GM23338 (cell line): ENCODE data around the gene CALCOCO1. TPM values are rescaled to one million over a fixed set of nuclear protein-coding genes. Genes with fewer than 3 reads are reported as not detected.
A peak's percentile ranks its signal among the peaks of the same experiment; 100 is the strongest.

ENCODE experiments used
- ATAC-seq: fragments of 200-7000 bp; cut with Tn5 transposase; 3 replicates; pipeline ENCODE4 v1.9.1; 2020
- DNase-seq: peaks from one replicate; pipeline ENCODE4 v3.0.0-alpha.2; 2015; ENCODE audit warnings: low spot score
- H2AFZ ChIP-seq: fragments of 200-600 bp; sonication (generic); 2 replicates; pipeline ENCODE4 v1.8.0; 2016; ENCODE audit warnings: antibody characterized with exemption, mild to moderate bottlenecking, moderate library complexity
- H3F3A ChIP-seq: fragments of 200-600 bp; sonication (generic); replicated peaks from 2 replicates; pipeline ENCODE4 v1.8.0; 2017; ENCODE audit warnings: antibody characterized with exemption, mixed run types, low read depth
- H3K27ac ChIP-seq: fragments of 200-600 bp; sonication (generic); 2 replicates; pipeline ENCODE4 v1.6.1; 2016; ENCODE audit warnings: low read depth
- H3K27me3 ChIP-seq: fragments of 200-600 bp; sonication (generic); 2 replicates; pipeline ENCODE4 v1.8.0; 2016; ENCODE audit warnings: mild to moderate bottlenecking, mixed run types, moderate library complexity; ENCODE audit not compliant: insufficient read depth
- H3K36me3 ChIP-seq: fragments of 200-600 bp; sonication (generic); 2 replicates; pipeline ENCODE4 v1.8.0; 2016; ENCODE audit warnings: mild to moderate bottlenecking; ENCODE audit not compliant: insufficient read depth
- H3K4me1 ChIP-seq: fragments of 200-600 bp; sonication (generic); 2 replicates; pipeline ENCODE4 v1.8.0; 2016; ENCODE audit warnings: mild to moderate bottlenecking, moderate library complexity; ENCODE audit not compliant: insufficient read depth
- H3K4me2 ChIP-seq: fragments of 200-600 bp; sonication (generic); 2 replicates; pipeline ENCODE4 v1.7.1; 2017; ENCODE audit warnings: mixed run types
- H3K4me3 ChIP-seq: fragments of 200-600 bp; sonication (generic); 2 replicates; pipeline ENCODE4 v1.6.1; 2016; ENCODE audit warnings: mixed run types
- H3K79me2 ChIP-seq: fragments of 200-600 bp; sonication (generic); replicated peaks from 2 replicates; pipeline ENCODE4 v1.8.0; 2017; ENCODE audit warnings: mild to moderate bottlenecking; ENCODE audit not compliant: insufficient read depth
- H3K9me2 ChIP-seq: fragments of 200-600 bp; sonication (generic); 2 replicates; pipeline ENCODE4 v1.8.0; 2017; ENCODE audit not compliant: insufficient read depth
- H4K20me1 ChIP-seq: fragments of 200-600 bp; sonication (generic); replicated peaks from 2 replicates; pipeline ENCODE4 v1.8.0; 2017; ENCODE audit warnings: mild to moderate bottlenecking; ENCODE audit not compliant: insufficient read depth
- H3K27ac Mint-ChIP-seq: 2 replicates; pipeline ENCODE4 v1.8.0; 2020; ENCODE audit warnings: inconsistent platforms, mild to moderate bottlenecking, moderate library complexity, mixed read lengths
- H3K27me3 Mint-ChIP-seq: 3 replicates; pipeline ENCODE4 v1.8.0; 2022; ENCODE audit warnings: low read depth, mild to moderate bottlenecking, moderate library complexity, mixed read lengths, inconsistent platforms; ENCODE audit not compliant: insufficient read depth, poor library complexity
- H3K36me3 Mint-ChIP-seq: 3 replicates; pipeline ENCODE4 v1.8.0; 2021; ENCODE audit warnings: low read depth, mild to moderate bottlenecking, inconsistent platforms, moderate library complexity, mixed read lengths
- H3K4me1 Mint-ChIP-seq: 3 replicates; pipeline ENCODE4 v1.8.0; 2020; ENCODE audit warnings: mild to moderate bottlenecking, inconsistent platforms, mixed read lengths
- H3K4me3 Mint-ChIP-seq: 3 replicates; pipeline ENCODE4 v1.8.0; 2021; ENCODE audit warnings: moderate library complexity, mild to moderate bottlenecking, inconsistent platforms, mixed read lengths
- H3K9me3 Mint-ChIP-seq: 3 replicates; pipeline ENCODE4 v1.8.0; 2020; ENCODE audit warnings: moderate library complexity, mild to moderate bottlenecking, inconsistent platforms, mixed read lengths
- EZH2phosphoT487 ChIP-seq: fragments of 200-600 bp; sonication (generic); IDR thresholded peaks from one replicate; pipeline ENCODE4 v1.8.1; 2018; ENCODE audit warnings: antibody characterized with exemption; ENCODE audit not compliant: unreplicated experiment
- NANOG ChIP-seq: IDR thresholded peaks from 2 replicates; pipeline ENCODE4 v1.6.1; 2016; ENCODE audit warnings: antibody characterized with exemption, borderline replicate concordance
- POLR2AphosphoS5 ChIP-seq: IDR thresholded peaks from 2 replicates; pipeline ENCODE4 v1.6.1; 2016; ENCODE audit warnings: antibody characterized with exemption, low read depth
- STAT1 ChIP-seq: IDR thresholded peaks from one replicate; pipeline ENCODE4 v1.6.1; 2016; ENCODE audit warnings: antibody characterized with exemption; ENCODE audit not compliant: unreplicated experiment
- ZNF114 ChIP-seq: fragments of 250-450 bp; sonication (Bioruptor Pico); IDR thresholded peaks from 2 replicates; pipeline ENCODE4 v1.5.0; 2020; ENCODE audit warnings: mild to moderate bottlenecking, moderate library complexity
- ZNF331 ChIP-seq: fragments of 250-450 bp; sonication (Bioruptor Pico); IDR thresholded peaks from 2 replicates; pipeline ENCODE4 v1.5.0; 2020; ENCODE audit warnings: low read depth, mild to moderate bottlenecking, moderate library complexity
- polyA plus RNA-seq: library from polyadenylated mRNA; unstranded; fragments of >200 nt; fragmentation: Nextera tagmentation; extraction: Ambion mirVana; gene quantifications from 2 replicates; pipeline ENCODE4 v1.2.1, GENCODE V29; 2016
- total RNA-seq: library from RNA; depleted of rRNA; stranded (reverse); fragments of >200 nt; shearing (Covaris generic); gene quantifications from 2 replicates; pipeline ENCODE4 v1.2.3, GENCODE V29; 2014
- TF ChIP-seq, protein P1 (sequence below): fragments of 250-450 bp; sonication (Bioruptor Pico); IDR thresholded peaks from 2 replicates; pipeline ENCODE4 v1.5.0; 2020; ENCODE audit warnings: mild to moderate bottlenecking, moderate library complexity
- TF ChIP-seq, protein P2 (sequence below): IDR thresholded peaks from 2 replicates; pipeline ENCODE4 v1.6.1; 2016; ENCODE audit warnings: antibody characterized with exemption
- TF ChIP-seq, protein P3 (sequence below): IDR thresholded peaks from one replicate; pipeline ENCODE4 v1.6.1; 2018; ENCODE audit warnings: antibody characterized with exemption; ENCODE audit not compliant: unreplicated experiment

CALCOCO1 gene
- total and polyA plus RNA-seq, 2 experiments from 2014 or later, result 6.5 to 20.4 TPM

DNA sequence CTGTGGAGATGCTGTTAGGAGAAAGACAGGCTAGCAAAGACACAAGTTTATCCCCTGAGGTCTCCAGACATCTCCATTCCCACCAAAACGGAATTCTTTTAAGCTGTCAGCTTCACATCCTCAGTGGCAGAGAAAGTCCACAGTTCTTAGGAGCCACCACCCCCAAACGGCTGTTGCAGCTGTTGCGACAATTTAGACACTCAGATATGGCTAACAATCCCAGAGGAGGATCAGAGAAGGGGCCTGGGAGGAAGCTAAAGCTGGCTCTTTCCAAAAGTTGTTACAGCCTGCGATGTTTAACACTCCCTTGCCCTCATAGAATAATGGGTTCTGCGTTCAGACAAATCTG is 49.5 kb downstream of the CALCOCO1 start (continued):
- no peak for TF ChIP-seq STAT1
- TF ChIP-seq POLR2AphosphoS5, result no peak
- TF ChIP-seq, protein P1, sequence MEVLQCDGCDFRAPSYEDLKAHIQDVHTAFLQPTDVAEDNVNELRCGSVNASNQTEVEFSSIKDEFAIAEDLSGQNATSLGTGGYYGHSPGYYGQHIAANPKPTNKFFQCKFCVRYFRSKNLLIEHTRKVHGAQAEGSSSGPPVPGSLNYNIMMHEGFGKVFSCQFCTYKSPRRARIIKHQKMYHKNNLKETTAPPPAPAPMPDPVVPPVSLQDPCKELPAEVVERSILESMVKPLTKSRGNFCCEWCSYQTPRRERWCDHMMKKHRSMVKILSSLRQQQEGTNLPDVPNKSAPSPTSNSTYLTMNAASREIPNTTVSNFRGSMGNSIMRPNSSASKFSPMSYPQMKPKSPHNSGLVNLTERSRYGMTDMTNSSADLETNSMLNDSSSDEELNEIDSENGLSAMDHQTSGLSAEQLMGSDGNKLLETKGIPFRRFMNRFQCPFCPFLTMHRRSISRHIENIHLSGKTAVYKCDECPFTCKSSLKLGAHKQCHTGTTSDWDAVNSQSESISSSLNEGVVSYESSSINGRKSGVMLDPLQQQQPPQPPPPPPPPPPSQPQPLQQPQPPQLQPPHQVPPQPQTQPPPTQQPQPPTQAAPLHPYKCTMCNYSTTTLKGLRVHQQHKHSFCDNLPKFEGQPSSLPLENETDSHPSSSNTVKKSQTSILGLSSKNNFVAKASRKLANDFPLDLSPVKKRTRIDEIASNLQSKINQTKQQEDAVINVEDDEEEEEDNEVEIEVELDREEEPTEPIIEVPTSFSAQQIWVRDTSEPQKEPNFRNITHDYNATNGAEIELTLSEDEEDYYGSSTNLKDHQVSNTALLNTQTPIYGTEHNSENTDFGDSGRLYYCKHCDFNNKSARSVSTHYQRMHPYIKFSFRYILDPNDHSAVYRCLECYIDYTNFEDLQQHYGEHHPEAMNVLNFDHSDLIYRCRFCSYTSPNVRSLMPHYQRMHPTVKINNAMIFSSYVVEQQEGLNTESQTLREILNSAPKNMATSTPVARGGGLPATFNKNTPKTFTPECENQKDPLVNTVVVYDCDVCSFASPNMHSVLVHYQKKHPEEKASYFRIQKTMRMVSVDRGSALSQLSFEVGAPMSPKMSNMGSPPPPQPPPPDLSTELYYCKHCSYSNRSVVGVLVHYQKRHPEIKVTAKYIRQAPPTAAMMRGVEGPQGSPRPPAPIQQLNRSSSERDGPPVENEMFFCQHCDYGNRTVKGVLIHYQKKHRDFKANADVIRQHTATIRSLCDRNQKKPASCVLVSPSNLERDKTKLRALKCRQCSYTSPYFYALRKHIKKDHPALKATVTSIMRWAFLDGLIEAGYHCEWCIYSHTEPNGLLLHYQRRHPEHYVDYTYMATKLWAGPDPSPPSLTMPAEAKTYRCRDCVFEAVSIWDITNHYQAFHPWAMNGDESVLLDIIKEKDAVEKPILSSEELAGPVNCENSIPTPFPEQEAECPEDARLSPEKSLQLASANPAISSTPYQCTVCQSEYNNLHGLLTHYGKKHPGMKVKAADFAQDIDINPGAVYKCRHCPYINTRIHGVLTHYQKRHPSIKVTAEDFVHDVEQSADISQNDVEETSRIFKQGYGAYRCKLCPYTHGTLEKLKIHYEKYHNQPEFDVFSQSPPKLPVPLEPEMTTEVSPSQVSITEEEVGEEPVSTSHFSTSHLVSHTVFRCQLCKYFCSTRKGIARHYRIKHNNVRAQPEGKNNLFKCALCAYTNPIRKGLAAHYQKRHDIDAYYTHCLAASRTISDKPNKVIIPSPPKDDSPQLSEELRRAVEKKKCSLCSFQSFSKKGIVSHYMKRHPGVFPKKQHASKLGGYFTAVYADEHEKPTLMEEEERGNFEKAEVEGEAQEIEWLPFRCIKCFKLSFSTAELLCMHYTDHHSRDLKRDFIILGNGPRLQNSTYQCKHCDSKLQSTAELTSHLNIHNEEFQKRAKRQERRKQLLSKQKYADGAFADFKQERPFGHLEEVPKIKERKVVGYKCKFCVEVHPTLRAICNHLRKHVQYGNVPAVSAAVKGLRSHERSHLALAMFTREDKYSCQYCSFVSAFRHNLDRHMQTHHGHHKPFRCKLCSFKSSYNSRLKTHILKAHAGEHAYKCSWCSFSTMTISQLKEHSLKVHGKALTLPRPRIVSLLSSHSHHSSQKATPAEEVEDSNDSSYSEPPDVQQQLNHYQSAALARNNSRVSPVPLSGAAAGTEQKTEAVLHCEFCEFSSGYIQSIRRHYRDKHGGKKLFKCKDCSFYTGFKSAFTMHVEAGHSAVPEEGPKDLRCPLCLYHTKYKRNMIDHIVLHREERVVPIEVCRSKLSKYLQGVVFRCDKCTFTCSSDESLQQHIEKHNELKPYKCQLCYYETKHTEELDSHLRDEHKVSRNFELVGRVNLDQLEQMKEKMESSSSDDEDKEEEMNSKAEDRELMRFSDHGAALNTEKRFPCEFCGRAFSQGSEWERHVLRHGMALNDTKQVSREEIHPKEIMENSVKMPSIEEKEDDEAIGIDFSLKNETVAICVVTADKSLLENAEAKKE (CRISPR knock-in tag), result no peak
- no peak for TF ChIP-seq ZNF114 (CRISPR knock-in tag)
- TF ChIP-seq, protein P2, sequence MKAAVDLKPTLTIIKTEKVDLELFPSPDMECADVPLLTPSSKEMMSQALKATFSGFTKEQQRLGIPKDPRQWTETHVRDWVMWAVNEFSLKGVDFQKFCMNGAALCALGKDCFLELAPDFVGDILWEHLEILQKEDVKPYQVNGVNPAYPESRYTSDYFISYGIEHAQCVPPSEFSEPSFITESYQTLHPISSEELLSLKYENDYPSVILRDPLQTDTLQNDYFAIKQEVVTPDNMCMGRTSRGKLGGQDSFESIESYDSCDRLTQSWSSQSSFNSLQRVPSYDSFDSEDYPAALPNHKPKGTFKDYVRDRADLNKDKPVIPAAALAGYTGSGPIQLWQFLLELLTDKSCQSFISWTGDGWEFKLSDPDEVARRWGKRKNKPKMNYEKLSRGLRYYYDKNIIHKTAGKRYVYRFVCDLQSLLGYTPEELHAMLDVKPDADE, result no peak
- no peak for TF ChIP-seq EZH2phosphoT487
- TF ChIP-seq NANOG, result no peak
- TF ChIP-seq ZNF331 (CRISPR knock-in tag), result no peak

DNA sequence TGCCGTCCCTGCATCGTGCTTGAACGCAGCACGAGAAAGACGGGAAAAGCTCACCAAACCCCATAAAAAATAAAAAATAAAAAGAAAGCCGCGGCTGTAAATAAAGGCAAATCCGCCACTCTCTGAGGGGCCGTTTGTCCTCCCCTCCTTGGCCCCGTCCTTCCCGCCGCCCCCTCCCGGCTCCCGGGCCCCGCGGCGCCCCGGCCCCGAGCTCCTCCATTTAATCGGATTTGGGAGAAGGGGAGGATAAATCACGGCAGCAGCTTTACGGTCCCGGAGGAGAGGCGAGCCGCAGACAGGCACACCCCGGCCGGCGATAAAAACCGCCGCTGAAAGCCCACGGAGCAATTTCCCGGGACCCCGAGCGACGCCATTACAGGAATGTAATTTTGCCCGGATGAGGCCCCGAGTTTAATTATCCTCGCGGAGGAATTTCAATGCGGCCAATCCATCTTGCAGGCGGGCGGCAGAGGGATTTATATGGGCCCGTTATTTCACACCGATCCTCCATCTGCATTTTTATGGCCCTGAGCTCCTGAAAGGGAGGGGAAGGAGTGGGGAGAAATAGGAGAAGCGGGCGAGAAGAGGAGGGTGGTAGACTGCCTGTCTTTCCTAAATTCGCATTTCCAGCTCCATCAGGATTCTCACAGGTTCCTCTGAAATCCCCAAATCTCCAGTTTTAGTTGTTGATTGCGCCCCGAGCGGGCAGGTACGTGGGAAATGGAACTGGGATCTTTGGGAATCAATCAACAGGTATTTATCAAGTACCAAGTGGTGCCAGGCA is 50.0 kb downstream of the CALCOCO1 start:
- 0 out of 2 replicates have a peak, but pooled peaks cover 6% of the 10 kb centered on the region for H4K20me1 ChIP-seq
- H3K27me3 ChIP-seq, result no peaks in the 10 kb centered on the region
- peaks cover 19% of the 10 kb centered on the region for H3K36me3 ChIP-seq
- DNase-seq (peak; percentile 74), ATAC-seq (peak; percentile 5)
- peak overlapping the region; percentile 89 for H3K4me2 ChIP-seq
- peaks cover 17% of the 10 kb centered on the region; the same call in 1 of the 2 replicates for H3F3A ChIP-seq
- peak; percentile 25; the same call in 1 of the 2 replicates for TF ChIP-seq POLR2AphosphoS5
- TF ChIP-seq, protein P2, result 0 out of 2 replicates have a peak, but pooled peaks have one; percentile 1
- TF ChIP-seq, protein P3, sequence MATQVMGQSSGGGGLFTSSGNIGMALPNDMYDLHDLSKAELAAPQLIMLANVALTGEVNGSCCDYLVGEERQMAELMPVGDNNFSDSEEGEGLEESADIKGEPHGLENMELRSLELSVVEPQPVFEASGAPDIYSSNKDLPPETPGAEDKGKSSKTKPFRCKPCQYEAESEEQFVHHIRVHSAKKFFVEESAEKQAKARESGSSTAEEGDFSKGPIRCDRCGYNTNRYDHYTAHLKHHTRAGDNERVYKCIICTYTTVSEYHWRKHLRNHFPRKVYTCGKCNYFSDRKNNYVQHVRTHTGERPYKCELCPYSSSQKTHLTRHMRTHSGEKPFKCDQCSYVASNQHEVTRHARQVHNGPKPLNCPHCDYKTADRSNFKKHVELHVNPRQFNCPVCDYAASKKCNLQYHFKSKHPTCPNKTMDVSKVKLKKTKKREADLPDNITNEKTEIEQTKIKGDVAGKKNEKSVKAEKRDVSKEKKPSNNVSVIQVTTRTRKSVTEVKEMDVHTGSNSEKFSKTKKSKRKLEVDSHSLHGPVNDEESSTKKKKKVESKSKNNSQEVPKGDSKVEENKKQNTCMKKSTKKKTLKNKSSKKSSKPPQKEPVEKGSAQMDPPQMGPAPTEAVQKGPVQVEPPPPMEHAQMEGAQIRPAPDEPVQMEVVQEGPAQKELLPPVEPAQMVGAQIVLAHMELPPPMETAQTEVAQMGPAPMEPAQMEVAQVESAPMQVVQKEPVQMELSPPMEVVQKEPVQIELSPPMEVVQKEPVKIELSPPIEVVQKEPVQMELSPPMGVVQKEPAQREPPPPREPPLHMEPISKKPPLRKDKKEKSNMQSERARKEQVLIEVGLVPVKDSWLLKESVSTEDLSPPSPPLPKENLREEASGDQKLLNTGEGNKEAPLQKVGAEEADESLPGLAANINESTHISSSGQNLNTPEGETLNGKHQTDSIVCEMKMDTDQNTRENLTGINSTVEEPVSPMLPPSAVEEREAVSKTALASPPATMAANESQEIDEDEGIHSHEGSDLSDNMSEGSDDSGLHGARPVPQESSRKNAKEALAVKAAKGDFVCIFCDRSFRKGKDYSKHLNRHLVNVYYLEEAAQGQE, result no peak
- peaks cover 12% of the 10 kb centered on the region for H3K27me3 Mint-ChIP-seq
- H3K4me1 ChIP-seq, result peaks cover 31% of the 10 kb centered on the region
- peak overlapping the region; percentile 61 for H3K4me3 ChIP-seq
- H3K27ac Mint-ChIP-seq, result peak overlapping the region; percentile 98
- H2AFZ ChIP-seq, result peak overlapping the region; percentile 83
- H3K27ac ChIP-seq, result peak overlapping the region; percentile 96
- no peaks in the 10 kb centered on the region for H3K9me3 Mint-ChIP-seq
- no peaks in the 10 kb centered on the region for H3K9me2 ChIP-seq
- peaks cover 34% of the 10 kb centered on the region for H3K79me2 ChIP-seq
- peaks cover 29% of the 10 kb centered on the region for H3K4me1 Mint-ChIP-seq
- peaks cover 29% of the 10 kb centered on the region for H3K36me3 Mint-ChIP-seq
- peak overlapping the region; percentile 92 for H3K4me3 Mint-ChIP-seq
